HepG2 (cell line): ENCODE data around the gene JMJD8. TPM values are rescaled to one million over a fixed set of nuclear protein-coding genes. Genes with fewer than 3 reads are reported as not detected.

ENCODE experiments used
- GATAD1 ChIP-seq: IDR thresholded peaks from 2 replicates; pipeline ENCODE4 v1.6.1; 2016; ENCODE audit warnings: missing genetic modification reagents, missing compliant biosample characterization
- MAZ ChIP-seq, 2 experiments: sonication (generic) in 1 of 2; formaldehyde crosslinking in 1 of 2; IDR thresholded peaks; 2 replicates each; pipeline versions ENCODE4 v1.5.0 to v1.6.1; 2012 to 2020; ENCODE audit warnings: low read depth in 2 of 2, mild to moderate bottlenecking in 2 of 2, borderline replicate concordance in 1 of 2, improper control_type of control experiment in 1 of 2, low read length in 1 of 2, missing genetic modification reagents in 1 of 2, moderate library complexity in 1 of 2
- MEIS2 ChIP-seq: sonication (generic); formaldehyde crosslinking; IDR thresholded peaks from 2 replicates; pipeline ENCODE4 v1.9.0; 2021; ENCODE audit warnings: mild to moderate bottlenecking, missing genetic modification reagents
- MYC ChIP-seq: sonication (generic); formaldehyde crosslinking; IDR thresholded peaks from 2 replicates; pipeline ENCODE4 v1.9.0; 2021; ENCODE audit warnings: missing genetic modification reagents, borderline replicate concordance
- PHF8 ChIP-seq: sonication (generic); formaldehyde crosslinking; IDR thresholded peaks from 2 replicates; pipeline ENCODE4 v1.5.0; 2020; ENCODE audit warnings: missing genetic modification reagents
- RELA ChIP-seq: sonication (generic); formaldehyde crosslinking; IDR thresholded peaks from 2 replicates; pipeline ENCODE4 v1.4.0; 2020; ENCODE audit warnings: missing genetic modification reagents
- RXRA ChIP-seq: sonication (generic); formaldehyde crosslinking; IDR thresholded peaks from 2 replicates; pipeline ENCODE4 v1.5.1; 2020; ENCODE audit warnings: missing genetic modification reagents
- SOX13 ChIP-seq, 3 experiments: fragments of 450-650 bp in 1 of 3; sonication (generic) in 1 of 3; formaldehyde crosslinking in 1 of 3; IDR thresholded peaks in 2 of 3; conservative IDR thresholded peaks in 1 of 3; 2 replicates each; pipeline versions ENCODE4 v1.5.0 to v1.6.1; 2016 to 2020; ENCODE audit warnings: antibody characterized with exemption in 1 of 3, mild to moderate bottlenecking in 1 of 3, missing compliant biosample characterization in 1 of 3, missing genetic modification reagents in 1 of 3, moderate library complexity in 1 of 3
- SRY ChIP-seq: sonication (generic); formaldehyde crosslinking; IDR thresholded peaks from 2 replicates; pipeline ENCODE4 v1.8.0; 2022; ENCODE audit warnings: mild to moderate bottlenecking, missing genetic modification reagents
- ZFP1 ChIP-seq: IDR thresholded peaks from 2 replicates; pipeline ENCODE4 v1.6.1; 2016
- ZFP90 ChIP-seq: sonication (generic); formaldehyde crosslinking; IDR thresholded peaks from 2 replicates; pipeline ENCODE4 v1.8.0; 2022; ENCODE audit warnings: missing genetic modification reagents, mild to moderate bottlenecking, inconsistent platforms, borderline replicate concordance
- ZNF883 ChIP-seq: sonication (generic); formaldehyde crosslinking; IDR thresholded peaks from 2 replicates; pipeline ENCODE4 v1.5.1; 2020; ENCODE audit warnings: mild to moderate bottlenecking, missing genetic modification reagents; ENCODE audit errors: not compliant biosample characterization
- polyA plus RNA-seq, 8 experiments: library from polyadenylated mRNA; depleted of rRNA in 3 of 8; stranded (reverse) in 7 of 8; unstranded in 1 of 8; fragments of >200 nt; fragmentation: Illumina TruSeq in 4 of 8; extraction: Trizol in 4 of 8; gene quantifications; 2 replicates each; pipeline versions ENCODE4 v1.2.1 to v1.2.3, GENCODE V29; 2011 to 2016; ENCODE audit warnings: low read depth in 4 of 8, missing spikeins in 1 of 8, mixed read lengths in 1 of 8; ENCODE audit not compliant: insufficient read depth in 1 of 8
- total RNA-seq, 5 experiments: library from RNA; depleted of rRNA; stranded (reverse); fragments of >200 nt; fragmentation: Illumina TruSeq; extraction: Trizol; gene quantifications; 2 replicates each; pipeline ENCODE4 v1.2.3, GENCODE V29; 2016; ENCODE audit warnings: low read depth in 1 of 5
- TF ChIP-seq, protein P1 (sequence below): sonication (generic); formaldehyde crosslinking; IDR thresholded peaks from 2 replicates; pipeline ENCODE4 v1.8.1; 2023; ENCODE audit warnings: mild to moderate bottlenecking, moderate library complexity, missing genetic modification reagents
- TF ChIP-seq, protein P2 (sequence below): sonication (generic); formaldehyde crosslinking; IDR thresholded peaks from 2 replicates; pipeline ENCODE4 v1.4.0; 2020; ENCODE audit warnings: missing genetic modification reagents
- TF ChIP-seq, protein P3 (sequence below): sonication (generic); formaldehyde crosslinking; IDR thresholded peaks from 2 replicates; pipeline ENCODE4 v1.9.0; 2022; ENCODE audit warnings: missing genetic modification reagents, mild to moderate bottlenecking, borderline replicate concordance
- TF ChIP-seq, protein P4 (sequence below): sonication (generic); formaldehyde crosslinking; IDR thresholded peaks from 2 replicates; pipeline ENCODE4 v1.8.1; 2023; ENCODE audit warnings: mild to moderate bottlenecking, missing genetic modification reagents, borderline replicate concordance
- TF ChIP-seq, protein P5 (sequence below): sonication (generic); formaldehyde crosslinking; IDR thresholded peaks from 2 replicates; pipeline ENCODE4 v1.5.1; 2020; ENCODE audit warnings: mild to moderate bottlenecking, missing genetic modification reagents, moderate library complexity

The JMJD8 gene
- total and polyA plus RNA-seq, 2 of the 13 experiments (the other 11 are each of a cell fraction or from before 2014, with no cell fraction given) = 2.6 to 11.8 TPM

DNA sequence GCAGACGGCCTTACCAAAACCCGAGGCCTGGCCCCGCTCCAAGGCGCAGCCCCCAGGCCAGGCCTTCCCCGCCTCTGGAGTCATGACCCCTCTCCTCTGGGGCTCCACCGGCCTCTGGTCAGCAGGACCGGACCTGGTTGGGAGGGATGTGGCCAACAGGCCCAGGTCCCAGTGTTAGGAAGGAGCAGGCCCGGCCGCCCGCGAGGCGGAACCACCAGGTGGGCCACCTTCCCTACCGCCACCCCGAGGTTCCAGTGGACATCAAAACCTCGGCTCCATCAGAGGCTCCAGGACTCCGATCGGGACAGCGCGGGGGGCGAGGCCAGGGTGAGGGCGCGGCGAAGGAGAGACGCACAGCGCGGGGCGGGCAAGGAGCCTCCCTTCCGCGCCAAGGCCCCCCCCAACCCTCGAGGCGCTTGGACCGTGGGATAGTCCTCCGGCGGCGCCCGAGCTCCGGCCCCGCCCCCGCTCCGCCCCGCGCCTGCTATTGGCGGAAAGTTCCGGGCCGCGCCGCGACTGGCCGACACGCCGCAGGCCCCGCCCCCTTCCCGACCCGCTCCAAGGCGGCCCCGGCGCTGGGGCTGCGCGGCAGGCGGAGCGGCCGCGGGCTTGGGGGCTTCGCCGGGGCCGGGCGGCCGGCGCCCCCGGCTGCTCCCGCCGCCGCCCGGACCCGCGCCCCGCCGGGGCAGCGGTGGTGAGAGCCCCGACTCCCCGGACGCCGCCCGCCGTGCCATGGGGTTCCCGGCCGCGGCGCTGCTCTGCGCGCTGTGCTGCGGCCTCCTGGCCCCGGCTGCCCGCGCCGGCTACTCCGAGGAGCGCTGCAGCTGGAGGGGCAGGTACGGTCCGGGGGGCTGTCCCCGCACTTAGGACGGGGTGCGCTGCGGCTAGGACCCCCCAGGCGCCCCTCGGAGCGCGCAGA is 30.7 kb upstream of the JMJD8 start, which contains the start of gene METRN (continued):
- TF ChIP-seq, protein P1, sequence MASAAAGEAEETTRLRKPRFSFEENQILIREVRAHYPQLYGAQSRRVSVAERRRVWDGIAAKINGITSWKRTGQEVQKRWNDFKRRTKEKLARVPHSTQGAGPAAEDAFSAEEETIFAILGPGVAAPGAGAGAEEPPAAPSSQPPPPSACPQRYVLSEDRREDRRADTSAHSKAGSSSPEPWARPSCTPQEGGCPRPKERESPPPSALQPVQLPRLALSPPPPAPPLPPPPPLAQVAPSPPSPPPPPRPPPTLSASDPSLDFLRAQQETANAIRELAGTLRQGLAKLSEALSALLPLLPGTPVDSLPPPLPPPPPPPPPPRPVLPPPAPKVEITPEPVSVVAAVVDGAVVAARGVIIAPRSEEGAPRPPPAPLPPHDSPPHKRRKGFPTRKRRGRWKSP (CRISPR knock-in tag) = peak; percentile 48; the same call in 1 of the 2 replicates
- TF ChIP-seq RELA (CRISPR knock-in tag) (no peak), PHF8 (CRISPR knock-in tag) (peak; percentile 42; the same call in 1 of the 2 replicates), ZNF883 (CRISPR knock-in tag) (peak; percentile 60), SOX13 (IDR thresholded peaks at IDR 0.05) (no peak), SOX13 (CRISPR knock-in tag; conservative IDR thresholded peaks at IDR 0.05 in 1 of 2, IDR thresholded peaks at IDR 0.05 in 1 of 2) (0 out of 4 replicates have a peak, but pooled peaks of 1 of the 2 experiments have one; percentile 6), MEIS2 (CRISPR knock-in tag) (0 out of 2 replicates have a peak, but pooled peaks have one; percentile 13), RXRA (CRISPR knock-in tag) (peak; percentile 56; the same call in 1 of the 2 replicates), SRY (CRISPR knock-in tag) (0 out of 2 replicates have a peak, but pooled peaks have one; percentile 22), ZFP1 (CRISPR knock-in tag) (no peak), MYC (CRISPR knock-in tag) (peak; percentile 38; the same call in 1 of the 2 replicates), GATAD1 (CRISPR knock-in tag) (no peak), ZFP90 (CRISPR knock-in tag) (no peak), MAZ (IDR thresholded peaks at IDR 0.05; ENCODE audit: borderline replicate concordance, low read depth, low read length) (no peak), MAZ (CRISPR knock-in tag; IDR thresholded peaks at IDR 0.05; ENCODE audit: low read depth) (peak; percentile 47; the same call in 1 of the 2 replicates)
- TF ChIP-seq, protein P2, sequence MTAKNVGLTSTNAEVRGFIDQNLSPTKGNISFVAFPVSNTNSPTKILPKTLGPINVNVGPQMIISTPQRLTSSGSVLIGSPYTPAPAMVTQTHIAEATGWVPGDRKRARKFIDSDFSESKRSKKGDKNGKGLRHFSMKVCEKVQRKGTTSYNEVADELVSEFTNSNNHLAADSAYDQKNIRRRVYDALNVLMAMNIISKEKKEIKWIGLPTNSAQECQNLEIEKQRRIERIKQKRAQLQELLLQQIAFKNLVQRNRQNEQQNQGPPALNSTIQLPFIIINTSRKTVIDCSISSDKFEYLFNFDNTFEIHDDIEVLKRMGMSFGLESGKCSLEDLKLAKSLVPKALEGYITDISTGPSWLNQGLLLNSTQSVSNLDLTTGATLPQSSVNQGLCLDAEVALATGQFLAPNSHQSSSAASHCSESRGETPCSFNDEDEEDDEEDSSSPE (CRISPR knock-in tag) = peak; percentile 42; the same call in 1 of the 2 replicates
- TF ChIP-seq, protein P3, sequence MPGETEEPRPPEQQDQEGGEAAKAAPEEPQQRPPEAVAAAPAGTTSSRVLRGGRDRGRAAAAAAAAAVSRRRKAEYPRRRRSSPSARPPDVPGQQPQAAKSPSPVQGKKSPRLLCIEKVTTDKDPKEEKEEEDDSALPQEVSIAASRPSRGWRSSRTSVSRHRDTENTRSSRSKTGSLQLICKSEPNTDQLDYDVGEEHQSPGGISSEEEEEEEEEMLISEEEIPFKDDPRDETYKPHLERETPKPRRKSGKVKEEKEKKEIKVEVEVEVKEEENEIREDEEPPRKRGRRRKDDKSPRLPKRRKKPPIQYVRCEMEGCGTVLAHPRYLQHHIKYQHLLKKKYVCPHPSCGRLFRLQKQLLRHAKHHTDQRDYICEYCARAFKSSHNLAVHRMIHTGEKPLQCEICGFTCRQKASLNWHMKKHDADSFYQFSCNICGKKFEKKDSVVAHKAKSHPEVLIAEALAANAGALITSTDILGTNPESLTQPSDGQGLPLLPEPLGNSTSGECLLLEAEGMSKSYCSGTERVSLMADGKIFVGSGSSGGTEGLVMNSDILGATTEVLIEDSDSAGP = peak; percentile 57; the same call in 1 of the 2 replicates
- TF ChIP-seq, protein P4, sequence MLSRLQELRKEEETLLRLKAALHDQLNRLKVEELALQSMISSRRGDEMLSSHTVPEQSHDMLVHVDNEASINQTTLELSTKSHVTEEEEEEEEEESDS (CRISPR knock-in tag) = no peak
- TF ChIP-seq, protein P5, sequence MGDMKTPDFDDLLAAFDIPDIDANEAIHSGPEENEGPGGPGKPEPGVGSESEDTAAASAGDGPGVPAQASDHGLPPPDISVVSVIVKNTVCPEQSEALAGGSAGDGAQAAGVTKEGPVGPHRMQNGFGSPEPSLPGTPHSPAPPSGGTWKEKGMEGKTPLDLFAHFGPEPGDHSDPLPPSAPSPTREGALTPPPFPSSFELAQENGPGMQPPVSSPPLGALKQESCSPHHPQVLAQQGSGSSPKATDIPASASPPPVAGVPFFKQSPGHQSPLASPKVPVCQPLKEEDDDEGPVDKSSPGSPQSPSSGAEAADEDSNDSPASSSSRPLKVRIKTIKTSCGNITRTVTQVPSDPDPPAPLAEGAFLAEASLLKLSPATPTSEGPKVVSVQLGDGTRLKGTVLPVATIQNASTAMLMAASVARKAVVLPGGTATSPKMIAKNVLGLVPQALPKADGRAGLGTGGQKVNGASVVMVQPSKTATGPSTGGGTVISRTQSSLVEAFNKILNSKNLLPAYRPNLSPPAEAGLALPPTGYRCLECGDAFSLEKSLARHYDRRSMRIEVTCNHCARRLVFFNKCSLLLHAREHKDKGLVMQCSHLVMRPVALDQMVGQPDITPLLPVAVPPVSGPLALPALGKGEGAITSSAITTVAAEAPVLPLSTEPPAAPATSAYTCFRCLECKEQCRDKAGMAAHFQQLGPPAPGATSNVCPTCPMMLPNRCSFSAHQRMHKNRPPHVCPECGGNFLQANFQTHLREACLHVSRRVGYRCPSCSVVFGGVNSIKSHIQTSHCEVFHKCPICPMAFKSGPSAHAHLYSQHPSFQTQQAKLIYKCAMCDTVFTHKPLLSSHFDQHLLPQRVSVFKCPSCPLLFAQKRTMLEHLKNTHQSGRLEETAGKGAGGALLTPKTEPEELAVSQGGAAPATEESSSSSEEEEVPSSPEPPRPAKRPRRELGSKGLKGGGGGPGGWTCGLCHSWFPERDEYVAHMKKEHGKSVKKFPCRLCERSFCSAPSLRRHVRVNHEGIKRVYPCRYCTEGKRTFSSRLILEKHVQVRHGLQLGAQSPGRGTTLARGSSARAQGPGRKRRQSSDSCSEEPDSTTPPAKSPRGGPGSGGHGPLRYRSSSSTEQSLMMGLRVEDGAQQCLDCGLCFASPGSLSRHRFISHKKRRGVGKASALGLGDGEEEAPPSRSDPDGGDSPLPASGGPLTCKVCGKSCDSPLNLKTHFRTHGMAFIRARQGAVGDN (CRISPR knock-in tag) = peak; percentile 78
